Lung (tissue), 12 donors: ENCODE measurements around the gene LEF1. TPM values are rescaled to one million over a fixed set of nuclear protein-coding genes. Genes with fewer than 3 reads are reported as not detected.

Experiments
- ATAC-seq: fragments of 200-7000 bp; cut with Tn5 transposase; one replicate; pipeline ENCODE4 v1.9.1; 2020; ENCODE audit warnings: moderate number of reproducible peaks; ENCODE audit not compliant: insufficient read depth, low FRiP score
- DNase-seq, 3 donors: peaks; one replicate each; pipeline ENCODE4 v3.0.0-alpha.2; 2013 to 2017
- H3K27ac ChIP-seq, 2 donors: one replicate each; pipeline ENCODE4 v1.5.1; 2013; ENCODE audit warnings: mild to moderate bottlenecking in 2 of 2, moderate library complexity in 2 of 2, control low read depth in 1 of 2, inconsistent platforms in 1 of 2, low read depth in 1 of 2, low read length in 1 of 2
- H3K27me3 ChIP-seq, 3 donors: one replicate each; pipeline ENCODE4 v1.5.1; 2013; ENCODE audit warnings: low read length in 2 of 3; ENCODE audit not compliant: control insufficient read depth in 3 of 3, insufficient read depth in 3 of 3
- H3K36me3 ChIP-seq, 4 donors: one replicate each; pipeline ENCODE4 v1.5.1; 2013; ENCODE audit warnings: low read length in 4 of 4, mild to moderate bottlenecking in 1 of 4, moderate library complexity in 1 of 4; ENCODE audit not compliant: control insufficient read depth in 4 of 4, insufficient read depth in 4 of 4
- H3K4me1 ChIP-seq, 5 donors: one replicate each; pipeline ENCODE4 v1.5.1; 2013; ENCODE audit warnings: low read length in 5 of 5, mild to moderate bottlenecking in 2 of 5, moderate library complexity in 1 of 5; ENCODE audit not compliant: control insufficient read depth in 5 of 5, insufficient read depth in 5 of 5
- H3K4me3 ChIP-seq: one replicate; pipeline ENCODE4 v1.5.1; 2013; ENCODE audit warnings: mild to moderate bottlenecking, control low read depth, moderate library complexity
- H3K9ac ChIP-seq, 2 donors: one replicate each; pipeline ENCODE4 v1.5.1; 2013; ENCODE audit warnings: low read length in 2 of 2, control low read depth in 1 of 2; ENCODE audit not compliant: insufficient read depth in 1 of 2
- H3K9me3 ChIP-seq, 4 donors: one replicate each; pipeline ENCODE4 v1.5.1; 2013; ENCODE audit warnings: low read length in 3 of 4, mild to moderate bottlenecking in 1 of 4, moderate library complexity in 1 of 4; ENCODE audit not compliant: control insufficient read depth in 4 of 4, insufficient read depth in 3 of 4
- CTCF ChIP-seq: IDR thresholded peaks from 2 replicates; pipeline ENCODE4 v1.5.1; 2012; ENCODE audit warnings: mild to moderate bottlenecking; ENCODE audit errors: control extremely low read depth, extremely low read depth
- WGBS, 2 donors: extraction: QIAGEN DNeasy Blood & Tissue Kit; methylation state at CpG; one replicate each; pipeline ENCODE4 v1.1.7; 2013; 5-methylcytosine and 5-hydroxymethylcytosine counted together
- polyA plus RNA-seq, 2 donors: library from polyadenylated mRNA; stranded (reverse); fragments of 200-250 nt; gene quantifications; one replicate each; pipeline ENCODE4 v1.2.1, GENCODE V29; 2013
- total RNA-seq, 2 donors: library from RNA; depleted of rRNA in 1 of 2; stranded (reverse); fragments of >200 nt in 1 of 2; gene quantifications; one replicate each; pipeline ENCODE4 v1.2.1, GENCODE V29; 2014 to 2021
- donor health status: control.
- donor health status: control.
- donor health status: Bipolar disorder and iron deficiency.
- donor health status: healthy.
- donor health status: DM: yes; HTN: yes; CAD: no.

LEF1 gene
- total and polyA plus RNA-seq, 4 donors: 2.7 to 25.4 (median 4.0) TPM

- Histone ChIP-seq H3K4me1 (no peaks in the 10 kb centered on the region), H3K4me3 (no peak overlapping the region), H3K9ac (no peak overlapping the region), H3K36me3 (no peaks in the 10 kb centered on the region), H3K27ac (no peak overlapping the region), H3K27me3 (no peaks in the 10 kb centered on the region), H3K9me3 (no peaks in the 10 kb centered on the region)
- TF ChIP-seq CTCF: no peak
- WGBS, 2 donors: 90 to 91% methylated on average over 3 of the region's 3 CpGs
- no peak for ATAC-seq
- no peak for DNase-seq
These were observed 41.9 kb downstream of the LEF1 start for GRCh38 chr4:108126806-108127205.

- Histone ChIP-seq H3K4me1 (peaks cover 0 to 3% (median 0%) of the 10 kb centered on the region in 5 donors), H3K27me3 (no peaks in the 10 kb centered on the region), H3K27ac (no peak overlapping the region), H3K9me3 (no peaks in the 10 kb centered on the region), H3K4me3 (no peak overlapping the region), H3K9ac (no peak overlapping the region), H3K36me3 (no peaks in the 10 kb centered on the region)
- DNase-seq (no peak), ATAC-seq (no peak)
- TF ChIP-seq CTCF: no peak
- WGBS, 2 donors: 89 to 90% methylated on average over 2 of the region's 2 CpGs
These were observed 47.9 kb downstream of the LEF1 start for GRCh38 chr4:108120789-108121188.

GRCh38 chr4:108119199-108119800 is 49.4 kb downstream of the LEF1 start:
- DNase-seq (no peak), ATAC-seq (no peak)
- no peak for TF ChIP-seq CTCF
- Histone ChIP-seq H3K36me3 (no peaks in the 10 kb centered on the region), H3K4me3 (no peak overlapping the region), H3K27me3 (no peaks in the 10 kb centered on the region), H3K9ac (no peak overlapping the region), H3K4me1 (peaks cover 0 to 7% (median 0%) of the 10 kb centered on the region in 5 donors), H3K9me3 (no peaks in the 10 kb centered on the region), H3K27ac (no peak overlapping the region)
- WGBS, 2 donors: 84 to 86% methylated on average over 2 of the region's 2 CpGs

- DNase-seq: no peak
- Histone ChIP-seq H3K4me3 (no peak overlapping the region), H3K27me3 (no peaks in the 10 kb centered on the region), H3K9me3 (no peaks in the 10 kb centered on the region), H3K4me1 (peaks cover 0 to 13% (median 0%) of the 10 kb centered on the region in 5 donors), H3K36me3 (no peaks in the 10 kb centered on the region), H3K9ac (no peak overlapping the region), H3K27ac (no peak overlapping the region)
- ATAC-seq: no peak
- TF ChIP-seq CTCF: no peak
- 56 to 78% methylated on average over 3 of the region's 3 CpGs for WGBS, 2 donors
These were observed 50.2 kb downstream of the LEF1 start for GRCh38 chr4:108118505-108118904.
